Activated CD8-positive, alpha-beta memory T cell treated with anti-CD3 and anti-CD28 coated beads, Interleukin-2, amount 50 U/mL, for 24 hours (primary cell): ENCODE measurements around the gene SUCLA2.

Experiments
- DNase-seq: peaks from one replicate; pipeline ENCODE4 v3.0.0-alpha.2; 2020; ENCODE audit errors: extremely low read depth

Gene SUCLA2

GRCh38 chr13:47901441-47901840, 99.6 kb downstream of the SUCLA2 start:
- DNase-seq: no peak

GRCh38 chr13:47898080-47898479, 103.0 kb downstream of the SUCLA2 start:
- DNase-seq: no peak

GRCh38 chr13:47897411-47898050, 103.5 kb downstream of the SUCLA2 start:
- no peak for DNase-seq

- no peak for DNase-seq
Observed at GRCh38 chr13:47896546-47896945, 104.5 kb downstream of the SUCLA2 start.

GRCh38 chr13:47896111-47896510, 105.0 kb downstream of the SUCLA2 start:
- no peak for DNase-seq

- DNase-seq: no peak
Observed at GRCh38 chr13:47893527-47893926, 107.5 kb downstream of the SUCLA2 start.
